HG03139 (cell line): ENCODE measurements around the gene PPP1R15A.
"Not testable (repeated sequence)": the region's sequence is repeated elsewhere in the genome, so short reads cannot be mapped to it uniquely, and the experiment has no call there.

Experiments used
- ATAC-seq: cut with Tn5 transposase; IDR thresholded peaks from one replicate; pipeline ENCODE4 v1.9.1; 2021; ENCODE audit not compliant: unreplicated experiment

The PPP1R15A gene

DNA sequence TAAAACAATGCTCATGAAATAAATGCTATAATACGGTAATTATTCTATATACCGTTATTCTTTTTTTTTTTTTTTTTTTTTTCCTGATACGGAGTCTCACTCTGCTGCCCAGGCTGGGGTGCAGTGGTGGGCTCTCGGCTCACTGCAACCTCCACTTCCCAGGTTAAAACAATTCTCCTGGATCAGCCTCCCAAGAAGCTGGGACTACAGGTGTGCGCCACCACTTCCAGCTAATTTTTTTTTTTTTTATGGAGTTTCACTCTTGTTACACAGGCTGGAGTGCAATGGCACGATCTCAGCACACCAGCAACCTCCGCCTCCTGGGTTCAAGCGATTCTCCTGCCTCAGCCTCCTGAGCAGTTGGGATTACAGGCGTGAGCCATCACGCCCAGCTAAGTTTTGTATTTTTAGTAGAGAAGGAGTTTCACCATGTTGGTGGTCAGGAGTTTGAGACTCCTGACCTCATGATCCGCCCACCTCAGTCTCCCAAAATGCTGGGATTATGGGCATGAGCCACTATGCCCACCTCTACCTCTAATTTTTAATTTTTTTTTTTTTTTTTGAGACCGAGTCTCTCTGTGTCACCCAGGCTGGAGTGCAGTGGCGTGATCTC is 6.9 kb downstream of the PPP1R15A start:
- no peak for ATAC-seq

DNA sequence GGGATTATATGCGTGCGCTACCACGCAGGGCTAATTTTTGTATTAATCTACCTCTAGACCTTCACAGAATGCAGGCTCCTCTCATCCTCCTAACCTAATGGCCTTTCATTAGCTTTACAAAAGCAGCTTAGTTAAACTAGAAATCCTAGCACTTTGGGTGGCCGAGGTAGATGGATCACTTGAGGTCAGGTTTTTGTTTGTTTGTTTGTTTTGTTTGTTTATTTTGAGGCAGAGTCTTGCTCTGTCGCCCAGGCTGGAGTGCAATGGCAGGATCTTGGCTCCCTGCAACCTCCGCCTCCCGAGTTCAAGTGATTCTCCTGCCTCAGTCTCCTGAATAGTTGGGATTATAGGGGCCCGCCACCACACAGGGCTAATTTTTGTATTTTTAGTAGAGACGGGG is 7.5 kb downstream of the PPP1R15A start:
- not testable (repeated sequence) for ATAC-seq

GRCh38 chr19:48881741-48882657 is 9.8 kb downstream of the PPP1R15A start:
- ATAC-seq: no peak

- no peak for ATAC-seq
These were observed 11.5 kb downstream of the PPP1R15A start for GRCh38 chr19:48883726-48884125.

DNA sequence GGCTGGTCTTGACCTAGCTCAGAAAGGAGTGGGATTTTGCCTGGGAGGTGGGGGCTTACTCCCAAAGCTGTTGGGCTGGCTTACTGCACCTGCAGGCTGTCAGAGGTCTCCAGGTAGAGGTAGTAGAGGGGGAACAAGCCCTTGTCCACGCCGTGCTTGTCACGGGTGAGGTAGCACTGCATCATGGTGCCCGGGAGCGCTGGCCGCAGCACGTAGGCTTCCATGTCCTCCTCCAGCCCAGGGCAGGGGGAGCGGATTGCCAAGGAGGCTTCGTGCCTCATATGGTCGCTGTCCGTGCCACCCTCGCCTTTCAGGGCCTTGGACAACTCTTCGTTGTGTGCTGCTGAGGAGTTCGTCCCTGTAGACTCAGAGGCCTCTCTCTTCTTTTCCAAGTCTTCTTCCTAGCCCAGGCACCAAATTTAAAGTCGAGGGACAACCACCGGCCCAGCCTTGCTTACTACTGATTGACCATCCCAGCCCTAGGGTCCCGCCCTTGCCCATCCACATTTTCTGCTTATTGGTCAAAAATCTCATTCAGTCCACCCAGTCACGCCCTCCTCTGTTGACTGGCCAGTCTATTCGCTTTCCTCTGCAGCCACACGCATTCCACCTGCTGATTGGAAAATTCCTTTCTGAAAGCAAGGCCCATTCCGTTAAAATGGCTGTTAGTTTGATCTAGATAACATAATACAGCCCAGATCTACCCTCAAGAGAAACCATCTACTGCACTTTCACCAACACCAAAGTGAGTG is 15.8 kb downstream of the PPP1R15A start:
- no peak for ATAC-seq

GRCh38 chr19:48889496-48889895 is 17.3 kb downstream of the PPP1R15A start:
- not testable (repeated sequence) for ATAC-seq

DNA sequence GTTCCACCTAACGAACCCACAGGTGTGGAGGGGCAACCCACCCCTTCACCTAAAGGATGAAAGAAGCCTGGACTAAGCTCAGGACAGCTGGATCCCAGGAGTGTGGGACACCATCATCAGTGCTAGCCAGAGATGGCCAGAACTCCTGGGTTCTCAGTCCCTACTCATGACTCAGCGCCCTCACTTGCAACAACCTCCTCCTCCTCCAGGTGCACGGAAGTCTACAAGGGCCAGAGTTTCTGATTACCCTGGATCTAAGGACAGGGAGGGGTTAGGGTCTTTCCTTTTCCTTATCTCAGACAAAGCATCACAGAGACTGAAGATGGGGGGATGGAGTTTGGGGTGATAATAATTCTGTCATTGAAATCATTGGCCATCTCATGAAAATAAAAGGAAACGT is 18.3 kb downstream of the PPP1R15A start:
- ATAC-seq: no peak

DNA sequence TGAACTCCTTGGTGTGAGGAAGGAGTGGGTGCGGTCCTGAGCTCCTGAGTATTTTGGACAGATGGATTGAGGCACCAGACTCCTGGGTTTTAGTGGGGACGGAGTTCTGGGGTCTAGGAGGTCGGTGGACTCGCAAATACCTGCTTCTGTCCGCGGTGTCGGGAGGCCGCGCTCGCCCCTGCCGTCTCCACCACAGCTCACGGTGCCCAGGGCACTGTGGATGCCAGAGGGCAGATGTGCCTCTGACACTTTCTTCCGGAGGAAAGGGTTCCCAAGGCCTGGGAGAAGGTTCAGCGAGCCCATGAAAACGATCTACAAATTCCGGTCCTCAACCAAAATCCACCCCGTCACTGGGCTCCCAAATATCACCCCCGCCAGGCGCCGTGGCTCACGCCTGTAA is 23.0 kb downstream of the PPP1R15A start:
- ATAC-seq: no peak

- ATAC-seq: no peak
These were observed 24.0 kb downstream of the PPP1R15A start for GRCh38 chr19:48896191-48896720.

DNA sequence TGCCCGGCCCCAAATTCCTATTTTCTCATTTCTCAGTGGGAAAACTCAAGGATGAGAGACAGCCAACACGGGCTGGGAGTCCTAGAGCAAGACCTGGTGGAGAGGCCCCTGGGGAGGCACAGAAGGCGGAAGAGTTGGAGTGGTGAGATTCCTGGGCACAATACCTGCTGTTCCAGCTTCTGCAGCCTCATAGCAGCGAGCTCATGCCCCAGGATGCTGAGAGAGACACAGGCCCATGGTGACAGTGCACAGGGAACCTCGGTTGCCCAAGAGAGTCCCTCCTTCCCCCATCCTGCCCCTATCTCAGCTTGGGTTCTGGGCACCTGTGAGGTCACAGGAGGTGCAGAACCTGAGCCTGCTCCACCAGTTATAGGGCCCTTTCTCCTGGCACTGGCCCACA is 25.0 kb downstream of the PPP1R15A start:
- no peak for ATAC-seq

DNA sequence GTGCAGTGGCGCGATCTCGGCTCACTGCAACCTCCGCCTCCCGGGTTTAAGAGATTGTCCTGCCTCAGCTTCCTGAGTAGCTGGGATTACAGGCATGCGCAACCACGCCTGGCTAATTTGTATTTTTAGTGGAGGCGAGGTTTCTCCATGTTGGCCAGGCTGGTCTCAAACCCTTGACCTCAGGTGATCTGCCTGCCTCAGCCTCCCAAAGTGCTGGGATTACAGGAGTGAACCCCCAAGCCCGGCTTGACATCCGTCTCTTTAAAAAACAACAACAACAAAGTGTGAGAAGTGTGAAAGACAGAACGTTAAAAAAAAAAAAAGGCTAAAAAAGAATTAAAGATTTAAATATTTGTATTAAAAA is 27.1 kb downstream of the PPP1R15A start:
- not testable (repeated sequence) for ATAC-seq

GRCh38 chr19:48899781-48900476 is 27.7 kb downstream of the PPP1R15A start, which contains the start of gene NUCB1:
Gene NUCB1 (plus strand): TSS chr19:48900312. CDS start chr19:48900797, 485 bp downstream.
- ATAC-seq: no peak

DNA sequence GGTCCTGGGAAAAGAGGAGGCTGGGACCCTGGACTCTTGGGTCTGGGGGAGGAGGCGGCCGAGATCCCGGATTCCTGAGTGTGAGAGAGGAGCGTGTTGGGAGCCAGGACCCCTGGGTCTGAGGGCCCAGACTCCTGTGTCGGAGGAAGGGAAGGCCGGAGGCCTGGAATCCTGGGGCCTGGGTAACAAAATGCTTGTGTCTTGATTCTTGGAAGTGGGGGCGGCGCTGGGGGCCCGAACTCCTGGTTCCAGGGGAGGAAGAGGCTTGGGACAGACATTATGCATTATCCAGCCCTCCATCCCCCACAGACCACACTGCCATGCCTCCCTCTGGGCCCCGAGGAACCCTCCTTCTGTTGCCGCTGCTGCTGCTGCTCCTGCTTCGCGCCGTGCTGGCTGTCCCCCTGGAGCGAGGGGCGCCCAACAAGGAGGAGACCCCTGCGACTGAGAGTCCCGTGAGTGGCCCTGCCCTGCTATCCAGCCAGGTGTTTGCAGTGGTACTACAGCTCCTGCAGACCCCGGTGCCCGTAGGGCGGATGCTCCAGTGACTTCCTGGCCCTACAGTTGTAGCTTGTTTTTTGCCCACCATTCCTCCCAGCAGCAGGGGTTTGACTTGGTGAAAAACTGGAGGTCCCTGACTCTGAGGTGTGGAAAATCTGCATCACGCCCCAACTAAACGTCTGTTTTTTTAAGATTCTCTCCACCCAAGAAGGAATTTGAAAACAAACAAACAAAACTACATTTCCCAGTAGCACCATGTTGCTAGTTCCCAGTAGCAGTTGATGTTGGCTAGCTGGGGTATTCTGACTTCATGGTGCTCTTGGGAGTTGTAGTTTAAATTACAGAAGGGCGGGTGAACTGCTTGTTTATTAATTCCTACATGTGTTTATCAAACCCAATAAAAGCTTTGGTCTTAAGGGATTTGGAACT is 28.5 kb downstream of the PPP1R15A start:
- no peak for ATAC-seq

DNA sequence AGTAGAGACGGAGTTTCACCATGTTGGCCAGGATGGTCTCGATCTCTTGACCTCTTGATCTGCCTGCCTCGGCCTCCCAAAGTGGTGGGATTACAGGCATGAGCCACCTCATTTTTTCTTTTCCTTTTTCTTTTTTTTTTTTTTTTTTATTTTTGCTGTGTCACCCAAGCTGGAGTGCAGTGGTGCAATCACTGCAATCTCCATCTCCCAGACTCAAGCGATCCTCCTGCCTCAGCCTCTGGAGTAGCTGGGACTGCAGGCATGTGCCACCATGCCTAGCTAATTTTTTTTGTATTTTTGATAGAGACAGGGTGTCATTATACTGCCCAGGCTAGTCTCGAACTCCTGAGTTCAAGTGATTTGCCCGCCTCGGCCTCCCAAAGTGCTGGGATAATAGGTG is 30.1 kb downstream of the PPP1R15A start:
- not testable (repeated sequence) for ATAC-seq

DNA sequence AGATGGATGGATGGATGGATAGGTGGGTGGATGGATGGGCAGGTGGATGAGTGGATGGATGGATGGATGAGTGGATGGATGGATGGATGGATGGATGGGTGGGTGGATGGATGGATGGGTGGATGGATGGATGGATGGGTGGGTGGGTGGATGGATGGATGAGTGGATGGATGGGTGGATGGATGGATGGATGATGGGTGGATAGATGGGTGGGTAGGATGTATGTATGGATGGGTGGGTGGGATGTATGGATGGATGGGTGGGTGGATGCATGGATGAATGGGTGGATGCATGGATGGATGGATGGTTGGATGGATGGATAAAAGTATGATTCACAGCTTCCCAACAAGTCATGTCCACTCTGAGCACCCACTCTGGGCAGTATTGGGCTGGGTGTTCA is 31.6 kb downstream of the PPP1R15A start:
- not testable (repeated sequence) for ATAC-seq

DNA sequence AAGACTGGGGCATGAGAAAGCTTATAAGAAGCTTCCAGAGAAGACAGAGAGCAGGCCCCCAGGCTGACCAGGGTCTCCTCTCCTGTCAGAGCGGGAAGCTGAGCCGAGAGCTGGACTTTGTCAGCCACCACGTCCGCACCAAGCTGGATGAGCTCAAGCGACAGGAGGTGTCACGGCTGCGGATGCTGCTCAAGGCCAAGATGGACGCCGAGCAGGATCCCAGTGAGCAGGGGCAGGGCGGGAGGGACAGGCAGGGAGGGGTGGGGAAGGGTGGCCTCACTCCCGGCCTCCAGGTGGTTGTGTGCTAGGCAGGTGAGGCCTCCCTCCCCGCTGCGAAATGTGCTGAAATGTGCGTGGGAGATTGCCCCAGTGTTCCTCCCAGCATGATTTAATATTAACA is 33.4 kb downstream of the PPP1R15A start:
- no peak for ATAC-seq

DNA sequence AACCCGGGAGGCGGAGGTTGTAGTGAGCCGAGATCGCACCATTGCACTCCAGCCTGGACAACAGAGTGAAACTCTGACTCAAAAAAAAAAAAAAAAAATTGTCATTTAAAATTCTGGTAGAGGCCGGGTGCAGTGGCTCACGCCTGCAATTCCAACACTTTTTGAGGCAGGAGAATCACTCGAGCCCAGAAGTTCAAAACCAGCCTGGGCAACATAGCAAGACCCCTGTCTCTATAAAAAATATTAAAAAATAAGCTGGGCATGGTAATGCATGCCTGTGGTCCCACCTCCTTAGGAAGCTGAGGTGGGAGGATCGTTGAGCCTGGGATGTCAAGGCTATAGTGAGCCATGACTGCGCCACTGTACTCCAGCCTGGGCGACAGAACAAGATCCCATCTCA is 34.1 kb downstream of the PPP1R15A start:
- no peak for ATAC-seq

DNA sequence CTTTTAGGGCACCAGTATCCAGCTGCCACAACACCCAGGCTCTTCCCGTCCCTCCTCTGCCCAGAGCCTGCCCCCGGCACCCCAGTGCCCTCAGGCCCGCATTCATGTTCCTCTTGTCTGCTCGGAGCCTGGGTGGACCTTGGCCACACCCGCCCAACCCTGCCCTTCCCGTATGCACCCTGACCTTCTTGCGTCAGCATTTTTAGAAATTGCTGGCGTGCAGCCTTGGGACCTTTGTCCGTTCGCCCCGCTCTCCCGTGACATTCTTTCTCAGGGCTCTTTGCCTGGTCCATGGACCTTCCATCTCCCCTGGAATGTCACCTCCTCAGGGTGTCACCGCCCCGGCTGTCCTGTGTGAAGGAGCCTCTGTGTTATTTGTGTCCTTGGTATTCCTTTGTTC is 35.5 kb downstream of the PPP1R15A start:
- ATAC-seq: no peak

- not testable (repeated sequence) for ATAC-seq
These were observed 37.3 kb downstream of the PPP1R15A start for GRCh38 chr19:48909424-48910077.
